ENCODE results near the gene OR6P1. TPM values are rescaled to one million over a fixed set of nuclear protein-coding genes. Genes with fewer than 3 reads are reported as not detected.

The OR6P1 gene, protein sequence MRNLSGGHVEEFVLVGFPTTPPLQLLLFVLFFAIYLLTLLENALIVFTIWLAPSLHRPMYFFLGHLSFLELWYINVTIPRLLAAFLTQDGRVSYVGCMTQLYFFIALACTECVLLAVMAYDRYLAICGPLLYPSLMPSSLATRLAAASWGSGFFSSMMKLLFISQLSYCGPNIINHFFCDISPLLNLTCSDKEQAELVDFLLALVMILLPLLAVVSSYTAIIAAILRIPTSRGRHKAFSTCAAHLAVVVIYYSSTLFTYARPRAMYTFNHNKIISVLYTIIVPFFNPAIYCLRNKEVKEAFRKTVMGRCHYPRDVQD
- not detected in 5 replicates for total RNA-seq (2022; extraction: Qiagen RNA extraction)

GRCh38 chr1:158570480-158570879 lies at the start of gene OR6P1:
TSS of gene OR6P1 (minus strand) at chr1:158570580. CDS start at chr1:158563604, 6,976 bp downstream.

GRCh38 chr1:158604968-158605367 lies 34.6 kb upstream of the OR6P1 start, which contains the start of gene OR10Z1:
TSS of gene OR10Z1 (plus strand) at chr1:158605268. CDS start at chr1:158606439, 1,171 bp downstream.

DNA sequence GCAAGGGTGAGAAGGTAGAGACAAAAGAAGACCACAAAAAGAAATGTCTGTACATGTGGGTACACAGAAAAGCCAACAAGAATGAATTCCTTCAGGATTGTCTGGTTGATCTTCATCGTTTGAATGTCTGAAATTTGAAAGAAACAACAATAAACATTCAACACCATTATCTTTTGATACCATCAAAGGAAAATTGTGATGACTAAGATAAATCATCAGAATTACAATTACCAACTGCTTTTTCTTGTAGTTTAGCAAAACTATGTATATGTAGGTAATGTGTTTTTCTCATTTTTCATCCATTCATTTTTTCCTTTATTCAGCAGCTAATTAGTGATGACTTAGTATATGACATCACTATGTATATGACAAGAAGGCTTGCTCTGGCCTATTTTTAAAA lies 9.4 kb upstream of the OR6P1 start, which contains the start of gene OR10X1:
OR10X1 (minus strand) TSS at position 167 of the 400 bp plus-strand sequence; CDS start at position 167, 0 bp downstream.

GRCh38 chr1:158554352-158554751 lies 16.0 kb downstream of the OR6P1 start, which contains the start of gene OR6Y1:
TSS of gene OR6Y1 (minus strand) at chr1:158554405. CDS start at chr1:158548105, 6,300 bp downstream.

Other genes starting within 250 kb of the OR6P1 start
- gene CD1B, start 239.0 kb downstream of the OR6P1 start, total RNA-seq (2022; extraction: Qiagen RNA extraction), result not detected in 5 replicates
- gene CD1E, start 216.7 kb downstream of the OR6P1 start, total RNA-seq (2022; extraction: Qiagen RNA extraction), result not detected in 5 replicates
- gene OR10T2, start 171.1 kb downstream of the OR6P1 start, total RNA-seq (2022; extraction: Qiagen RNA extraction), result not detected in 5 replicates
- not detected in 5 replicates for gene OR10K2, start 144.3 kb downstream of the OR6P1 start, total RNA-seq (2022; extraction: Qiagen RNA extraction)
- gene OR10K1, start 108.7 kb downstream of the OR6P1 start, total RNA-seq (2022; extraction: Qiagen RNA extraction), result not detected in 5 replicates
- gene OR10R2, start 98.4 kb downstream of the OR6P1 start, total RNA-seq (2022; extraction: Qiagen RNA extraction), result not detected in 5 replicates
- not detected in 5 replicates for gene OR6Y1, start 16.2 kb downstream of the OR6P1 start, total RNA-seq (2022; extraction: Qiagen RNA extraction)
- gene OR10X1, start 9.3 kb upstream of the OR6P1 start, total RNA-seq (2022; extraction: Qiagen RNA extraction), result not detected in 5 replicates
- not detected in 5 replicates for gene OR10Z1, start 34.7 kb upstream of the OR6P1 start, total RNA-seq (2022; extraction: Qiagen RNA extraction)
- not detected in 5 replicates for gene SPTA1, start 116.1 kb upstream of the OR6P1 start, total RNA-seq (2022; extraction: Qiagen RNA extraction)
- gene OR6K2, start 130.1 kb upstream of the OR6P1 start, total RNA-seq (2022; extraction: Qiagen RNA extraction), result not detected in 5 replicates
- gene OR6K3, start 150.1 kb upstream of the OR6P1 start, total RNA-seq (2022; extraction: Qiagen RNA extraction), result not detected in 5 replicates
- not detected in 5 replicates for gene OR6K6, start 184.1 kb upstream of the OR6P1 start, total RNA-seq (2022; extraction: Qiagen RNA extraction)
- not detected in 5 replicates for gene OR6N1, start 201.6 kb upstream of the OR6P1 start, total RNA-seq (2022; extraction: Qiagen RNA extraction)
- not detected in 5 replicates for gene OR6N2, start 210.6 kb upstream of the OR6P1 start, total RNA-seq (2022; extraction: Qiagen RNA extraction)

Measured in A549 treated with CORT108297 at 1 μM for 4 hours (cell line).